ENCODE data around the gene PLCD3. TPM values are rescaled to one million over a fixed set of nuclear protein-coding genes. Genes with fewer than 3 reads are reported as not detected.

Gene PLCD3
- total and polyA plus RNA-seq, 2 donors, result 0.66 to 9.1 TPM

DNA sequence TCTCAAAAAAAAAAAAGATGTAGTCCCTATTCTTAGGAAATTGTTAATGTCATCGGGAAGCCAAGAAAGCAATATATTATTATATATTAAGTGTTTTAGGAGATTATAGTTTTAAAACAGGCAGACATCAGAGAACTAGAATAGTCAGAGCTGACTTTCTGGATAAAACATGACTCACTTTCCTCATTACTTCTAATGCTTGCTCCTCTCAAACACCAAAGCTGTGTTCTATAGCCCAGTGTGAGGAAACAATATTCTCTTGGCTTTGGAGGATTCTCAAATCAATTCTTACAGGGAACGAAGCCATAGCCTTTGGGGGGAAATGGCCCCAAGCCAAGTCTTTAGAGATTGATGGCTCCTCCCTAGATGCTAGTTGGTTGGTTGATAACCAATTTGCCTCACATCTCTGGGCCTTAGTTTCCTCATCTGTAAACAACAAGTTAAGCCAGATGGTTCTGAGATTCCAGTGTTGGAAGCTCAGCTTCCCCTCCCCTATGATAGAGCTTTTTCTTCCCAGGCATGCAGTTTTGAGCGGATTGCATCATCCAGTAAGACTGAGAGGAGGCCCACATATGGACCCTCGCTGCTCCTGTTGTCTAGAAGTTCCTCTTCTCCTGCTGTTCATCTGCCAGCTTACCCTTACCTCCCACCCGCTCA lies 58.8 kb downstream of the PLCD3 start:
- DNase-seq (ENCODE audit: low read depth in 6 of 9, low spot score in 9 of 9), result no peak

DNA sequence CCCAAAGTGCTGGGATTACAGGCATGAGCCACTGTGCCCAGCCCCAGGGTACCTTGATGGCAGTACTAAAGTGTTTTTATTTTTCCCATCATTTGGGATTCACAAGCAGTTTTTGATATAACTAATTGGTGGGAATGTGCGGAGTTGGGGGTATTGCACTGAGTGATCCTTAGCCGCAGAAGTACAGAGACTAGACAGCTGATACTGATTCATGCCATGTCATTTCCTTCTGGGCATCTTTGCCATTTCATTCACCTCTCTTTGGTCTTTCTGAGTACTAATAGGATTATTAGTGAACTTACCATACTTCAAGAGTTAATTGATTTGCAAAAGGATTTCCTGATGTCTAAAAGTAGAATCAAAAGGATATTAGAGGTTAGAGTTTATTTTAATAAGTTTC lies 61.5 kb downstream of the PLCD3 start:
- no peaks in the 10 kb centered on the region for H3K27me3 ChIP-seq (ENCODE audit: control insufficient read depth in 2 of 2, insufficient read depth in 1 of 2, low read length in 1 of 2)
- H3K9me3 ChIP-seq (ENCODE audit: control insufficient read depth in 2 of 2, insufficient read depth in 1 of 2, low read length in 1 of 2), result no peaks in the 10 kb centered on the region
- DNase-seq (ENCODE audit: low read depth in 6 of 9, low spot score in 9 of 9), result no peak
- no peak overlapping the region for H3K27ac ChIP-seq (ENCODE audit: low read depth in 1 of 2, low read length in 1 of 2)
- WGBS, result 92% methylated on average over 2 of the region's 2 CpGs
- no peaks in the 10 kb centered on the region for H3K4me1 ChIP-seq (ENCODE audit: control insufficient read depth in 2 of 2, insufficient read depth in 2 of 2, low read length in 2 of 2)
- H3K4me3 ChIP-seq (ENCODE audit: low read length in 2 of 2), result no peak overlapping the region
- peaks cover 23 to 44% of the 10 kb centered on the region in 2 donors for H3K36me3 ChIP-seq (ENCODE audit: control insufficient read depth in 2 of 2, insufficient read depth in 2 of 2, low read length in 1 of 2)

More for the DNA sequence above, 58.8 kb downstream of the PLCD3 start:
- no peak overlapping the region for H3K27ac ChIP-seq (ENCODE audit: low read depth in 1 of 2, low read length in 1 of 2)
- 94% methylated on average over 5 of the region's 5 CpGs for WGBS
- H3K4me1 ChIP-seq (ENCODE audit: control insufficient read depth in 2 of 2, insufficient read depth in 2 of 2, low read length in 2 of 2), result peaks cover 0 to 3% of the 10 kb centered on the region in 2 donors
- no peaks in the 10 kb centered on the region for H3K27me3 ChIP-seq (ENCODE audit: control insufficient read depth in 2 of 2, insufficient read depth in 1 of 2, low read length in 1 of 2)
- no peak overlapping the region for H3K4me3 ChIP-seq (ENCODE audit: low read length in 2 of 2)
- H3K9me3 ChIP-seq (ENCODE audit: control insufficient read depth in 2 of 2, insufficient read depth in 1 of 2, low read length in 1 of 2), result no peaks in the 10 kb centered on the region
- peaks cover 23 to 42% of the 10 kb centered on the region in 2 donors for H3K36me3 ChIP-seq (ENCODE audit: control insufficient read depth in 2 of 2, insufficient read depth in 2 of 2, low read length in 1 of 2)

GRCh38 chr17:45070001-45070400 lies 62.3 kb downstream of the PLCD3 start:
- peaks cover 23 to 43% of the 10 kb centered on the region in 2 donors for H3K36me3 ChIP-seq (ENCODE audit: control insufficient read depth in 2 of 2, insufficient read depth in 2 of 2, low read length in 1 of 2)

GRCh38 chr17:45067637-45068036 lies 64.7 kb downstream of the PLCD3 start:
- Histone ChIP-seq H3K4me1 (ENCODE audit: control insufficient read depth in 2 of 2, insufficient read depth in 2 of 2, low read length in 2 of 2) (no peaks in the 10 kb centered on the region), H3K27me3 (ENCODE audit: control insufficient read depth in 2 of 2, insufficient read depth in 1 of 2, low read length in 1 of 2) (no peaks in the 10 kb centered on the region), H3K27ac (ENCODE audit: low read depth in 1 of 2, low read length in 1 of 2) (no peak overlapping the region), H3K9me3 (ENCODE audit: control insufficient read depth in 2 of 2, insufficient read depth in 1 of 2, low read length in 1 of 2) (no peaks in the 10 kb centered on the region), H3K4me3 (ENCODE audit: low read length in 2 of 2) (no peak overlapping the region), H3K36me3 (ENCODE audit: control insufficient read depth in 2 of 2, insufficient read depth in 2 of 2, low read length in 1 of 2) (peaks cover 14 to 26% of the 10 kb centered on the region in 2 donors)
- WGBS, result 93% methylated on average over 2 of the region's 2 CpGs
- DNase-seq (ENCODE audit: low read depth in 6 of 9, low spot score in 9 of 9), result no peak

More at GRCh38 chr17:45070001-45070400, 62.3 kb downstream of the PLCD3 start:
- DNase-seq (ENCODE audit: low read depth in 6 of 9, low spot score in 9 of 9), result no peak
- no peaks in the 10 kb centered on the region for H3K9me3 ChIP-seq (ENCODE audit: control insufficient read depth in 2 of 2, insufficient read depth in 1 of 2, low read length in 1 of 2)
- no peak overlapping the region for H3K27ac ChIP-seq (ENCODE audit: low read depth in 1 of 2, low read length in 1 of 2)
- H3K27me3 ChIP-seq (ENCODE audit: control insufficient read depth in 2 of 2, insufficient read depth in 1 of 2, low read length in 1 of 2), result no peaks in the 10 kb centered on the region
- no peaks in the 10 kb centered on the region for H3K4me1 ChIP-seq (ENCODE audit: control insufficient read depth in 2 of 2, insufficient read depth in 2 of 2, low read length in 2 of 2)
- no peak overlapping the region for H3K4me3 ChIP-seq (ENCODE audit: low read length in 2 of 2)
- 97% methylated on average over 8 of the region's 8 CpGs for WGBS

- WGBS, result 92% methylated on average over 1 of the region's 1 CpG
- no peak overlapping the region for H3K27ac ChIP-seq (ENCODE audit: low read depth in 1 of 2, low read length in 1 of 2)
- H3K4me3 ChIP-seq (ENCODE audit: low read length in 2 of 2), result no peak overlapping the region
- H3K9me3 ChIP-seq (ENCODE audit: control insufficient read depth in 2 of 2, insufficient read depth in 1 of 2, low read length in 1 of 2), result no peaks in the 10 kb centered on the region
- H3K27me3 ChIP-seq (ENCODE audit: control insufficient read depth in 2 of 2, insufficient read depth in 1 of 2, low read length in 1 of 2), result no peaks in the 10 kb centered on the region
- no peak for DNase-seq (ENCODE audit: low read depth in 6 of 9, low spot score in 9 of 9)
- peaks cover 4 to 5% of the 10 kb centered on the region in 2 donors for H3K36me3 ChIP-seq (ENCODE audit: control insufficient read depth in 2 of 2, insufficient read depth in 2 of 2, low read length in 1 of 2)
- peaks cover 12 to 14% of the 10 kb centered on the region in 2 donors for H3K4me1 ChIP-seq (ENCODE audit: control insufficient read depth in 2 of 2, insufficient read depth in 2 of 2, low read length in 2 of 2)
These were observed 69.1 kb downstream of the PLCD3 start for GRCh38 chr17:45063198-45063597.

DNA sequence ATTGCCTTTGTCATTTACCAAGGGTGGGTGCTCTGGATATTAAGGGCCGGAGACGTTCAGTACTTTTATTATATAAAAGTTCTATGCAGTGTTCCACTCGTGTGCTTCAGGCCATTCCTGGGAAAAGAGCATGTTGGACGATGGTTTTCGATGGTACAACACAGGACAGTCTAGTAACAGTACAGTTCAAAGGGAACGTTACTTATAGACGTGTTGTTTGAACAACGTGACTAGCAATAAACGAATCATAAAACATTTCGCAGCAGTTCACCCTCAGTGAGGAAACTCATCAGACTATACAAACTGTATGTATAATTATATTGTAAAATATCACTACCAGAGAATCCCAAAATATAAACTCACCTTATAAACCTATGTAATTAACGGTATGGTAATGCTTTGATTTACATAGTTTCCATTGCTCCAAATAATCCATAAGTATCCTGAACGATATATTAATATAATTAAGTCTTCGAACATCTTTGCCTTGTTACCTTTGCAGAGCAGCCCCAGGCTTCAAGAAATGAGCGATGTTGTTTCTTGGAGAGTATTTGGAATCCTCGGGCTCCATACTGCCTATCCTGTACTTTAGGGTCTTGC lies 70.6 kb downstream of the PLCD3 start:
- Histone ChIP-seq H3K27me3 (ENCODE audit: control insufficient read depth in 2 of 2, insufficient read depth in 1 of 2, low read length in 1 of 2) (no peaks in the 10 kb centered on the region), H3K9me3 (ENCODE audit: control insufficient read depth in 2 of 2, insufficient read depth in 1 of 2, low read length in 1 of 2) (no peaks in the 10 kb centered on the region), H3K27ac (ENCODE audit: low read depth in 1 of 2, low read length in 1 of 2) (peak overlapping the region; percentile 33 to 83), H3K36me3 (ENCODE audit: control insufficient read depth in 2 of 2, insufficient read depth in 2 of 2, low read length in 1 of 2) (peaks cover 0 to 2% of the 10 kb centered on the region in 2 donors), H3K4me3 (ENCODE audit: low read length in 2 of 2) (peak overlapping the region; percentile 68 to 85), H3K4me1 (ENCODE audit: control insufficient read depth in 2 of 2, insufficient read depth in 2 of 2, low read length in 2 of 2) (peaks cover 12 to 14% of the 10 kb centered on the region in 2 donors)
- WGBS, result 16% methylated on average over 15 of the region's 15 CpGs
- DNase-seq (ENCODE audit: low read depth in 6 of 9, low spot score in 9 of 9), result no peak

- no peaks in the 10 kb centered on the region for H3K27me3 ChIP-seq (ENCODE audit: control insufficient read depth in 2 of 2, insufficient read depth in 1 of 2, low read length in 1 of 2)
- peak; percentile 96 to 100 (median 99) for DNase-seq (ENCODE audit: low read depth in 6 of 9, low spot score in 9 of 9)
- no peaks in the 10 kb centered on the region for H3K36me3 ChIP-seq (ENCODE audit: control insufficient read depth in 2 of 2, insufficient read depth in 2 of 2, low read length in 1 of 2)
- peak within 1 kb of the TSS; percentile 68 to 85 for H3K4me3 ChIP-seq (ENCODE audit: low read length in 2 of 2)
- H3K4me1 ChIP-seq (ENCODE audit: control insufficient read depth in 2 of 2, insufficient read depth in 2 of 2, low read length in 2 of 2), result peaks cover 12 to 14% of the 10 kb centered on the region in 2 donors
- under 1% methylated on average over 50 of the region's 50 CpGs for WGBS
- H3K27ac ChIP-seq (ENCODE audit: low read depth in 1 of 2, low read length in 1 of 2), result peak within 1 kb of the TSS; percentile 83
- no peaks in the 10 kb centered on the region for H3K9me3 ChIP-seq (ENCODE audit: control insufficient read depth in 2 of 2, insufficient read depth in 1 of 2, low read length in 1 of 2)
These were observed 71.3 kb downstream of the PLCD3 start, which contains the start of gene NMT1 for GRCh38 chr17:45060797-45061605. NMT1 (plus strand) TSS chr17:45061317; CDS start chr17:45061330, 13 bp downstream.

GRCh38 chr17:45060382-45060796 lies 71.9 kb downstream of the PLCD3 start:
- Histone ChIP-seq H3K27me3 (ENCODE audit: control insufficient read depth in 2 of 2, insufficient read depth in 1 of 2, low read length in 1 of 2) (no peaks in the 10 kb centered on the region), H3K36me3 (ENCODE audit: control insufficient read depth in 2 of 2, insufficient read depth in 2 of 2, low read length in 1 of 2) (no peaks in the 10 kb centered on the region), H3K4me3 (ENCODE audit: low read length in 2 of 2) (peak overlapping the region; percentile 68 to 85), H3K27ac (ENCODE audit: low read depth in 1 of 2, low read length in 1 of 2) (peak overlapping the region; percentile 68 to 69), H3K9me3 (ENCODE audit: control insufficient read depth in 2 of 2, insufficient read depth in 1 of 2, low read length in 1 of 2) (no peaks in the 10 kb centered on the region), H3K4me1 (ENCODE audit: control insufficient read depth in 2 of 2, insufficient read depth in 2 of 2, low read length in 2 of 2) (peaks cover 12 to 14% of the 10 kb centered on the region in 2 donors)
- 18% methylated on average over 15 of the region's 15 CpGs for WGBS
- no peak for DNase-seq (ENCODE audit: low read depth in 6 of 9, low spot score in 9 of 9)
